Subcutaneous adipose tissue (tissue), 4 donors: Measurements from ENCODE around the gene CAPN5. TPM values are rescaled to one million over a fixed set of nuclear protein-coding genes. Genes with fewer than 3 reads are reported as not detected.

Source experiments
- CTCF ChIP-seq: fragments of 450-650 bp; IDR thresholded peaks from one replicate; pipeline ENCODE4 v1.5.1; 2016; ENCODE audit warnings: low read depth, mild to moderate bottlenecking, control low read depth, antibody characterized with exemption, moderate library complexity
- total RNA-seq, 4 donors: library from RNA; depleted of rRNA; stranded (reverse); fragments of >200 nt; gene quantifications; one replicate each; pipeline ENCODE4 v1.1.0, GENCODE V29; 2016

CAPN5 gene
- total RNA-seq, 4 donors from 2014 or later, result 2.4 to 10.5 (median 3.3) TPM

- no peak for TF ChIP-seq CTCF
These were observed 24.6 kb downstream of the CAPN5 start for GRCh38 chr11:77091146-77091940.

DNA sequence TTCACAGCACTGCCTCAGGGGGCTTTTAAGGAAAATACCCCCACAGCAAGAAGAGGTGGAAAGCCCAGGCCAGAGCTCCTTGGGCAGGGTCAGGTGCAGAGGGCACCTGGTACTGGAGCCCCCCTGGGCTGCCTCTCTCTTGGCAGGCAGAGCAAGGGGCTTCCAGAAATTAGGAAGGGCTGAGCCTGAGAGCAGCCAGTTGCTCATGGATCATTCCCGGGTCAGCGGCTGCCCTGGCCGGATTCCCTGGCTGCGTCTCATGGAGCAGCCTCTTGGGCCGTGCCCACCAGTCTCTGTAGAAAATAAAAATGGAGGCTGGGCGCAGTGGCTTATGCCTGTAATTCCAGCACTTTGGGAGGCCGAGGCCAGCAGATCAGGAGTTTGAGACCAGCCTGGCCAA, 25.6 kb downstream of the CAPN5 start:
- TF ChIP-seq CTCF, result no peak

DNA sequence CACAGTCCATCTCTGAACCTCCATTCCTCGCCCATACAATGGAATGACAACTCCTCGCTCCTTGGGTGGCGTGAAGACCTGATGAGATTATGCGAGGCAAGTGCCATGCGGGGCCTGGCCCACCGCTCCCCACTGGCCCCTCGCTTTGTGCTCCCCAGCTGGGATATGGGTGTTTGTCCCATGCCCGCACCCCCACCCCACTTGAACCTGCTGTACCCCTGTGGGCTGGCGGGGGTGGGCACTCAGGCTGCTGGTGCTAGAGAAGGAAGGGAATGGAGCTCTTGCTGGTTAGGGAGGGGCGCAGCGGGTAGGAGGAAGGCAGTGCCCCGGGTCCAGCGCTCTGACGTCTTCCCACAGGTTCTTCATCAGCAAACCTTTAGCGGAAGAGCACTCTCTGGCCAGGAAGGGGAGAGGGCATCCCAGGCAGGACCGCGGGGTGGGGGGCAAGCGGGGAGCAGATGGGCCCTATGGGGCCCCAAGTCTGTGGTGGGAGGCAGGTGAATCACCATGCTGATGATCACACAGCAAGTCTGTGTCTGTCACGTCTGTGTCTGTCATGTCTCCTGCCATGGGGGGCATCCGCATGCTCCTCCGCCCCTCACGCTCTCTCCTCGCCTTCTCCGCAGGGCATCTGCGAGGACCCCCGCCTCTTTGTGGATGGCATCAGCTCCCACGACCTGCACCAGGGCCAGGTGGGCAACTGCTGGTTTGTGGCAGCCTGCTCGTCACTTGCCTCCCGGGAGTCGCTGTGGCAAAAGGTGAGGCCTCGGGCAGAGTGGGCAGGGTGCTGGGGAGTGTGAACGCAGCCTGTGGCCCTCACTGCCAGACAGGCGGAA, 26.5 kb downstream of the CAPN5 start:
- TF ChIP-seq CTCF, result no peak

DNA sequence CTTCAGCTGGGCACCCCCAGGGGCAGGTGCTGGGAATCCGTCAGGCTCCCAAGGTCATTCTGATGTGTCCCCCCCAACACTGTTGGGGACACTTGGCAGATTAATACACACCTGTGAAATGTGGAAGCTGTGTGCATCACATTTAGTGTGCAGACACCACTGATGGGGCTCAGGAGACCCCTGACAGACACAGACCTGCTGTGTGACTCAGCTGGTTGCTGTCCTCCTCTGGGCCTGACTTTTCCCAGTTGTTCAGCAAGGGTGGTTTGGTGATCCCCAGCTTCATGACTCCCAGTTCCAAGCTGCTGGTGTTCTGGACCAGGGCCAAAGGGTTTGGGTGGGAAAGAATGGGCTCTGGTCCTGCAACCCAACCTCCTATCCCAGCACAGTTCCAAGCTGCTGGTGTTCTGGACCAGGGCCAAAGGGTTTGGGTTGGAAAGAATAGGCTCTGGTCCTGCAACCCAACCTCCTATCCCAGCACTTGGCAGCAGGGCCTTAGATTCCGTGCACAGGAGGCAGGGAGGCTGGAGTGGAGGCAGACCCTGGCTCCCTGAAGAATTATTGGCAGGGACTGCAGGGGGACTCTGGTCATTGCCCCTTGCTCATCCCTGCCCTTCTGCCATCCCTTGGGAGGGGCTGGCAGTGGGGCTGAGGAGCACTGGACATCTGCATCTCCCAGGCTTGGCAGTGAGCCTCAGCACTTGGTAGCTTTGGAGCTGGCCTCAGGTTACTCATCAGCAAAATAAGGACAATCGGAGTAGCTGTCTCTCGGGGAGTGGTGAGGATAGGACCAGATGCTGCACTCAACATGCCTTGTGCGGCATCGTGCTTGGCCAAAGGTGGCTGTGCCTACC, 27.4 kb downstream of the CAPN5 start:
- TF ChIP-seq CTCF, result no peak

- TF ChIP-seq CTCF, result no peak
These were observed 28.1 kb downstream of the CAPN5 start for GRCh38 chr11:77094841-77095365.

DNA sequence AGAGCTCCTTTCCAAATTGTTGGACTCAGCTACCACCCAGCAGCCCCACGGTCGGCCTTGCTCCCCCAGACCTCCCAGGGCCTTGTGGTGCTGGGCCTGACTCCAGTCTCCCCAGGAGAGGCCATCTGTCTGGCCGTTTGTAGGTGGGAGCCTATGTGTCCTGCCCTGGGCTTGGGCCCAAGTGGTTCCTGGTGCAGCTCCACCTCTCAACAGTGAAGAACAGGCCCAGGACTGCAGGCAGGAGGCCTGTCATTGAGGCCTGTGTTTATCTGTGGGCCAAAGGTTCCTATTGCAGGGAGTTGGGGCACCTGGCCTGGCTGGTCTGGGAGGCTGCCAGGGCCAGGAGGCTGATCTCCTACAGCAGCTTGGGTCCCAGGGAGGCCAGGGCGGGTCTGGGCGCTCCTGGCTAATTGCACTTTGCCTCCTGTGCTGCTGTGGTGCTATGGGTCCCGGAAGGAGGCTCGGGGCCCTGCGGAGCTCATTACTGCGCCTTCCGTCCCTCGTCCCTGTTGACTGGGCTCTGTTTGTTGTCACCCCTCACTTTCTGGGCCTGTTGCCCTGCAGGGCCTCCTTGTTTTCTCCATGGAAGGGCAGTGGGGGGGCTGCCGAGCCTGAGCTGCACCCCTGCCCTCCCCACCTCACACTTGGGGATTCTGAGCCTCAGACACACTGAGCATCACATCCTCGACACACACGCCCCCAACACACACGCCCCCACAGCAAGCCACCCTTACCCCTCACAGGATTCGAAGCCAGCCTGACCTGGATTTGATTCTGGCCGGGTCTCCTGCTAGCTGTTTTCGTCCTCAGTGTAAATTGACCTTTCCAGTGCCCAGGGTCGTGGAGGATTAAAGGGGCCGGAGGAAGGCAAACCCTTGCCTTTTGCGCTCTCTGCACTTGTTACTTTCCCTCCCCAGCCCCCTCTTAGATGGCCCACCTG, 29.1 kb downstream of the CAPN5 start:
- TF ChIP-seq CTCF, result no peak
